ENCODE results near the gene ERN2.

The ERN2 gene

GRCh38 chr16:23710504-23710903 is 2.5 kb downstream of the ERN2 start:
- Histone ChIP-seq H3K9me3 (ENCODE audit: control insufficient read depth, low read depth, low read length) (no peaks in the 10 kb centered on the region), H3K27me3 (ENCODE audit: control insufficient read depth, insufficient read depth, low read length) (peaks cover 8% of the 10 kb centered on the region), H3K36me3 (ENCODE audit: control insufficient read depth, low read depth, low read length) (no peaks in the 10 kb centered on the region), H3K27ac (ENCODE audit: low read length) (no peak overlapping the region), H3K4me3 (ENCODE audit: low read length) (no peak overlapping the region), H3K9ac (ENCODE audit: low read length) (no peak overlapping the region), H3K4me1 (ENCODE audit: control insufficient read depth, low read depth, low read length) (no peaks in the 10 kb centered on the region)

DNA sequence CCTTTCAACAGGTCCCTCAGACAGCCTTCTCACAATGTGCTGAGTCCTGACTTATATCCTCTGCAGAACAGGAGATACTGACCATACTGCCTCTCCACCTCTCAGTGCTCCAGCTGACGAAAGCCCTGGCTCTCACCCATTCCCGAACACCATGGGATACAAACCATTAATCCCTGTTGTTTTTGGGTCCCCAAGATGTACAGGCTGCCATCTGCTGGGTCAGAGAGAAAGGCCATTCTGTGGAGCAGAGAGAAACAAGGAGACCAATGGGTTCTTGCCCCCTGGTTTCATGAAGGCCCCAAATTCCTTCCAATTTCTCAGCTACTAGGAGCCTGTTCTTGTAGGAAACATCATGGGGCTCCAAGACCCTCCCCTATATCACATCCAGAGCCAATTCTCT is 3.0 kb downstream of the ERN2 start:
- H3K9me3 ChIP-seq (ENCODE audit: control insufficient read depth, low read depth, low read length) = no peaks in the 10 kb centered on the region
- peaks cover 8% of the 10 kb centered on the region for H3K27me3 ChIP-seq (ENCODE audit: control insufficient read depth, insufficient read depth, low read length)
- no peak overlapping the region for H3K27ac ChIP-seq (ENCODE audit: low read length)
- no peak overlapping the region for H3K9ac ChIP-seq (ENCODE audit: low read length)
- H3K4me1 ChIP-seq (ENCODE audit: control insufficient read depth, low read depth, low read length) = no peaks in the 10 kb centered on the region
- no peaks in the 10 kb centered on the region for H3K36me3 ChIP-seq (ENCODE audit: control insufficient read depth, low read depth, low read length)
- no peak overlapping the region for H3K4me3 ChIP-seq (ENCODE audit: low read length)

DNA sequence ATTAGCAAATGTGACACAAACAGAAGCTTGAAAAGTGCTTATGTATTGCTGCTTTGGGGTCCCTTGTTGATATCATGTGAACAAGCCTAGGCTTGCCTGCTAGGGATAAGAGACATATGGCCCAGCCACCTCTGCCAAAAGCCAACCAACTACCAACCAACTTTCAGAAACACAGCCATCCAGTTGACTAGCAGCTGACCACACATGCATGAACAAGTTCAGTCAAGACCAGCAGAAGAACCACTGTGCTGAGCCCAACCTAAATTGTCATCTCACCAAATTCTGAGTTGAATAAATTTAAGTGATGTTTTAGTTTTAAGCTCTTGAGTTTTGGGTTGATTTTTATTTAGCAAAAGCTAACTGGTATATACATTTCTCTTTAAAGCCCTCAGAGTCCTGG is 3.5 kb downstream of the ERN2 start:
- no peaks in the 10 kb centered on the region for H3K9me3 ChIP-seq (ENCODE audit: control insufficient read depth, low read depth, low read length)
- H3K9ac ChIP-seq (ENCODE audit: low read length) = no peak overlapping the region
- H3K27me3 ChIP-seq (ENCODE audit: control insufficient read depth, insufficient read depth, low read length) = peaks cover 8% of the 10 kb centered on the region
- no peak overlapping the region for H3K4me3 ChIP-seq (ENCODE audit: low read length)
- H3K27ac ChIP-seq (ENCODE audit: low read length) = no peak overlapping the region
- no peaks in the 10 kb centered on the region for H3K36me3 ChIP-seq (ENCODE audit: control insufficient read depth, low read depth, low read length)
- no peaks in the 10 kb centered on the region for H3K4me1 ChIP-seq (ENCODE audit: control insufficient read depth, low read depth, low read length)

DNA sequence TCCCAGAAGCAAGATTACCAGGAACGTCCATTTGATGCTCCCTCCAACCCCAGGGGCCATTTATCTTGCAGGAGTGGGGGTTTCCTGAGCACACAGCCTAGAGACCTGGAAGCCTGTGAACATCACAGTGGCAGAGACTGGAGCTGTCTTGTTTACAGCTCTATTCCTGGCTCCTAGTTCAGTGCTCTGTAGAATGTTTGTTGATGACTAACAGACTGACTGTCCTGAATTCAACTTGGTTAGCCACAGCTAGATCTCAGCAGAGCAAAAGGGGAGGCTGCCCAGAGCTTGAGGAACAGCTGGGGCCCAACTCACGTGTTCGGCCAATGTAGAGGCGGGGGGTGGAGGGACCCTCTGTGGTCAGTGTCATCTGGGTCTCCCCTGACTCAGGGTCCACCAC is 6.6 kb downstream of the ERN2 start:
- no peaks in the 10 kb centered on the region for H3K4me1 ChIP-seq (ENCODE audit: control insufficient read depth, low read depth, low read length)
- no peak overlapping the region for H3K27ac ChIP-seq (ENCODE audit: low read length)
- no peaks in the 10 kb centered on the region for H3K27me3 ChIP-seq (ENCODE audit: control insufficient read depth, insufficient read depth, low read length)
- no peak overlapping the region for H3K4me3 ChIP-seq (ENCODE audit: low read length)
- H3K9ac ChIP-seq (ENCODE audit: low read length) = no peak overlapping the region
- no peaks in the 10 kb centered on the region for H3K9me3 ChIP-seq (ENCODE audit: control insufficient read depth, low read depth, low read length)
- no peaks in the 10 kb centered on the region for H3K36me3 ChIP-seq (ENCODE audit: control insufficient read depth, low read depth, low read length)

DNA sequence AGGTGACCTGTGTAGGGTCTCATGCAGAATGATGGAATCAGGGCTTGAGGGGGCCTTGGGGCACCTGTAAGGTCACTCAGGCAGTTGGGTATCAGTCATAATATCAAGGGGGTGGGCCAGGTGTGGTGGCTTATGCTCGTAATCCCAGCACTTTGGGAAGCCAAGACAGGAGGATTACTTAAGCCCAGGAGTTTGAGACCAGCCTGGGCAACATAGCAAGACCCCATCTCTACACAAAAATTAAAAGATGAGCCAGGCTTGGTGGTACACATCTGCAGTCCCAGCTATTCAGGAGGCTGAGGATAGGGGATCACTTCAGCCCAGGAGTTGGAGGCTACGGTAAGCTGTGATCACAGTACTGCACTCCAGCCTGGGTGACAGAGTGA is 7.5 kb downstream of the ERN2 start:
- Histone ChIP-seq H3K9me3 (ENCODE audit: control insufficient read depth, low read depth, low read length) (no peaks in the 10 kb centered on the region), H3K36me3 (ENCODE audit: control insufficient read depth, low read depth, low read length) (no peaks in the 10 kb centered on the region), H3K27me3 (ENCODE audit: control insufficient read depth, insufficient read depth, low read length) (no peaks in the 10 kb centered on the region), H3K4me1 (ENCODE audit: control insufficient read depth, low read depth, low read length) (peaks cover 7% of the 10 kb centered on the region), H3K9ac (ENCODE audit: low read length) (no peak overlapping the region), H3K4me3 (ENCODE audit: low read length) (no peak overlapping the region), H3K27ac (ENCODE audit: low read length) (no peak overlapping the region)

GRCh38 chr16:23704772-23705516 is 8.1 kb downstream of the ERN2 start:
- no peaks in the 10 kb centered on the region for H3K27me3 ChIP-seq (ENCODE audit: control insufficient read depth, insufficient read depth, low read length)
- H3K9ac ChIP-seq (ENCODE audit: low read length) = no peak overlapping the region
- no peak overlapping the region for H3K27ac ChIP-seq (ENCODE audit: low read length)
- H3K9me3 ChIP-seq (ENCODE audit: control insufficient read depth, low read depth, low read length) = no peaks in the 10 kb centered on the region
- H3K4me3 ChIP-seq (ENCODE audit: low read length) = no peak overlapping the region
- peaks cover 9% of the 10 kb centered on the region for H3K4me1 ChIP-seq (ENCODE audit: control insufficient read depth, low read depth, low read length)
- H3K36me3 ChIP-seq (ENCODE audit: control insufficient read depth, low read depth, low read length) = no peaks in the 10 kb centered on the region

- peaks cover 9% of the 10 kb centered on the region for H3K4me1 ChIP-seq (ENCODE audit: control insufficient read depth, low read depth, low read length)
- no peaks in the 10 kb centered on the region for H3K36me3 ChIP-seq (ENCODE audit: control insufficient read depth, low read depth, low read length)
- H3K27ac ChIP-seq (ENCODE audit: low read length) = no peak overlapping the region
- H3K4me3 ChIP-seq (ENCODE audit: low read length) = no peak overlapping the region
- no peaks in the 10 kb centered on the region for H3K27me3 ChIP-seq (ENCODE audit: control insufficient read depth, insufficient read depth, low read length)
- H3K9me3 ChIP-seq (ENCODE audit: control insufficient read depth, low read depth, low read length) = no peaks in the 10 kb centered on the region
- H3K9ac ChIP-seq (ENCODE audit: low read length) = no peak overlapping the region
These were observed 10.1 kb downstream of the ERN2 start for GRCh38 chr16:23702951-23703350.

- Histone ChIP-seq H3K4me1 (ENCODE audit: control insufficient read depth, low read depth, low read length) (peaks cover 9% of the 10 kb centered on the region), H3K36me3 (ENCODE audit: control insufficient read depth, low read depth, low read length) (no peaks in the 10 kb centered on the region), H3K9me3 (ENCODE audit: control insufficient read depth, low read depth, low read length) (no peaks in the 10 kb centered on the region), H3K27ac (ENCODE audit: low read length) (no peak overlapping the region), H3K9ac (ENCODE audit: low read length) (no peak overlapping the region), H3K27me3 (ENCODE audit: control insufficient read depth, insufficient read depth, low read length) (no peaks in the 10 kb centered on the region), H3K4me3 (ENCODE audit: low read length) (no peak overlapping the region)
These were observed 12.0 kb downstream of the ERN2 start for GRCh38 chr16:23701045-23701444.

DNA sequence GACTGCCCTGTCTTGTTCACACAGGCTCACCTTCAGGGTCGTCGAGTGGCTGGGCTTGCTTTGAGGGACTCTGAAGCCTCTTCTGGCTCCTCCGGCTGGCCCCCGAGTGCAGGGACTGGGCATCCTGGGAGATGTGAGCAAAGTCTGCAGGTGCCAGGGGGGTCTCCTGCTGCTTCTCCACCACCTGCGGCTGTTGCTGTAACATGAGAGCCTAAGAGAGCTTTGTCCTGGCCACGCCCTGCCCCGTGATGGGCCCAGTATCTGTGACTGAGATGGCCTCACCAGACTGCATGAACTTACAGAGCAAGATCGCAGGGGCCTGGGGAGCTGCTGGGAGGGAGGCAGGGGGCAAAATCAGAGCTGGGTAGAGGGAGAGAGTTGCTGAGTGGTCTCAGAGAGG is 12.5 kb downstream of the ERN2 start:
- H3K4me3 ChIP-seq (ENCODE audit: low read length) = no peak overlapping the region
- H3K4me1 ChIP-seq (ENCODE audit: control insufficient read depth, low read depth, low read length) = peaks cover 9% of the 10 kb centered on the region

GRCh38 chr16:23700093-23700492 is 12.9 kb downstream of the ERN2 start:
- H3K27ac ChIP-seq (ENCODE audit: low read length) = no peak overlapping the region
- H3K9ac ChIP-seq (ENCODE audit: low read length) = no peak overlapping the region
- peaks cover 9% of the 10 kb centered on the region for H3K4me1 ChIP-seq (ENCODE audit: control insufficient read depth, low read depth, low read length)
- H3K36me3 ChIP-seq (ENCODE audit: control insufficient read depth, low read depth, low read length) = no peaks in the 10 kb centered on the region
- no peak overlapping the region for H3K4me3 ChIP-seq (ENCODE audit: low read length)
- no peaks in the 10 kb centered on the region for H3K27me3 ChIP-seq (ENCODE audit: control insufficient read depth, insufficient read depth, low read length)
- no peaks in the 10 kb centered on the region for H3K9me3 ChIP-seq (ENCODE audit: control insufficient read depth, low read depth, low read length)

More for the DNA sequence above, 12.5 kb downstream of the ERN2 start:
- Histone ChIP-seq H3K27ac (ENCODE audit: low read length) (no peak overlapping the region), H3K36me3 (ENCODE audit: control insufficient read depth, low read depth, low read length) (no peaks in the 10 kb centered on the region), H3K9me3 (ENCODE audit: control insufficient read depth, low read depth, low read length) (no peaks in the 10 kb centered on the region), H3K27me3 (ENCODE audit: control insufficient read depth, insufficient read depth, low read length) (no peaks in the 10 kb centered on the region), H3K9ac (ENCODE audit: low read length) (no peak overlapping the region)

GRCh38 chr16:23699100-23699499 is 13.9 kb downstream of the ERN2 start:
- H3K27ac ChIP-seq (ENCODE audit: low read length) = no peak overlapping the region
- H3K4me1 ChIP-seq (ENCODE audit: control insufficient read depth, low read depth, low read length) = peaks cover 13% of the 10 kb centered on the region
- no peaks in the 10 kb centered on the region for H3K36me3 ChIP-seq (ENCODE audit: control insufficient read depth, low read depth, low read length)
- H3K4me3 ChIP-seq (ENCODE audit: low read length) = no peak overlapping the region
- H3K9ac ChIP-seq (ENCODE audit: low read length) = no peak overlapping the region
- H3K27me3 ChIP-seq (ENCODE audit: control insufficient read depth, insufficient read depth, low read length) = no peaks in the 10 kb centered on the region
- no peaks in the 10 kb centered on the region for H3K9me3 ChIP-seq (ENCODE audit: control insufficient read depth, low read depth, low read length)

DNA sequence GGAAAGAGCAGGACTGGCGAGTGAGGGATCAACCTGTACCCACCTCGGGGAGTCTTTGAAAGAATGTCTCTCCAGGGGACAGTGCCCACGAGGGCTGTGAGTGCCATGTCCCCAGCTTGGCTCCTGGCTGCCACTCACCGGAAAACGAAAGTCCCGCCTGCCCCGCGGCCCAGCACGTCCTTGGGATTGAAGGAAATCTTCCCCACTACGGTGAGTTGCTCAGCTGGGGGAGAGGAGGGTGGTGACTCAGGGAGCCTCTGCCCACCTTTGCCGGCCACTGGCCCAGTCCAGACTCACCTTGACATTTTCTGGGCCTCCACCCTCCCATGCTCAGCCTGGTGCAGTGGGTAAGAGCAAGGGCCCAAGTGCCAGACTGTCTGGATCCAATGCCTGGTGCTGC is 17.3 kb downstream of the ERN2 start:
- H3K36me3 ChIP-seq (ENCODE audit: control insufficient read depth, low read depth, low read length) = peaks cover 7% of the 10 kb centered on the region
- H3K4me1 ChIP-seq (ENCODE audit: control insufficient read depth, low read depth, low read length) = peaks cover 8% of the 10 kb centered on the region
- H3K27me3 ChIP-seq (ENCODE audit: control insufficient read depth, insufficient read depth, low read length) = no peaks in the 10 kb centered on the region
- no peak overlapping the region for H3K27ac ChIP-seq (ENCODE audit: low read length)
- H3K9me3 ChIP-seq (ENCODE audit: control insufficient read depth, low read depth, low read length) = no peaks in the 10 kb centered on the region
- no peak overlapping the region for H3K9ac ChIP-seq (ENCODE audit: low read length)
- no peak overlapping the region for H3K4me3 ChIP-seq (ENCODE audit: low read length)

Data from iPS-18a (cell line).